HL-60 (cell line): Measurements from ENCODE around the gene CAB39L.

Experiments
- GABPA ChIP-seq: IDR thresholded peaks from 2 replicates; pipeline ENCODE4 v1.6.1; 2012; ENCODE audit warnings: low read depth
- POLR2AphosphoS5 ChIP-seq: IDR thresholded peaks from 2 replicates; pipeline ENCODE4 v1.6.1; 2012; ENCODE audit warnings: low read depth
- SPI1 ChIP-seq: IDR thresholded peaks from 2 replicates; pipeline ENCODE4 v1.6.1; 2012; ENCODE audit warnings: low read depth, mild to moderate bottlenecking, borderline replicate concordance
- TF ChIP-seq, protein P1 (sequence below): IDR thresholded peaks from one replicate; pipeline ENCODE4 v1.5.1; 2011; ENCODE audit warnings: low read length, control low read depth, inconsistent platforms; ENCODE audit not compliant: insufficient read depth
- TF ChIP-seq, protein P2 (sequence below): IDR thresholded peaks from 2 replicates; pipeline ENCODE4 v1.6.1; 2012; ENCODE audit warnings: low read depth; ENCODE audit not compliant: insufficient replicate concordance

GRCh38 chr13:49466292-49466838, 22.5 kb upstream of the CAB39L start:
- TF ChIP-seq POLR2AphosphoS5 (no peak), GABPA (no peak), SPI1 (no peak)
- TF ChIP-seq, protein P1, sequence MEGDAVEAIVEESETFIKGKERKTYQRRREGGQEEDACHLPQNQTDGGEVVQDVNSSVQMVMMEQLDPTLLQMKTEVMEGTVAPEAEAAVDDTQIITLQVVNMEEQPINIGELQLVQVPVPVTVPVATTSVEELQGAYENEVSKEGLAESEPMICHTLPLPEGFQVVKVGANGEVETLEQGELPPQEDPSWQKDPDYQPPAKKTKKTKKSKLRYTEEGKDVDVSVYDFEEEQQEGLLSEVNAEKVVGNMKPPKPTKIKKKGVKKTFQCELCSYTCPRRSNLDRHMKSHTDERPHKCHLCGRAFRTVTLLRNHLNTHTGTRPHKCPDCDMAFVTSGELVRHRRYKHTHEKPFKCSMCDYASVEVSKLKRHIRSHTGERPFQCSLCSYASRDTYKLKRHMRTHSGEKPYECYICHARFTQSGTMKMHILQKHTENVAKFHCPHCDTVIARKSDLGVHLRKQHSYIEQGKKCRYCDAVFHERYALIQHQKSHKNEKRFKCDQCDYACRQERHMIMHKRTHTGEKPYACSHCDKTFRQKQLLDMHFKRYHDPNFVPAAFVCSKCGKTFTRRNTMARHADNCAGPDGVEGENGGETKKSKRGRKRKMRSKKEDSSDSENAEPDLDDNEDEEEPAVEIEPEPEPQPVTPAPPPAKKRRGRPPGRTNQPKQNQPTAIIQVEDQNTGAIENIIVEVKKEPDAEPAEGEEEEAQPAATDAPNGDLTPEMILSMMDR = no peak
- TF ChIP-seq, protein P2, sequence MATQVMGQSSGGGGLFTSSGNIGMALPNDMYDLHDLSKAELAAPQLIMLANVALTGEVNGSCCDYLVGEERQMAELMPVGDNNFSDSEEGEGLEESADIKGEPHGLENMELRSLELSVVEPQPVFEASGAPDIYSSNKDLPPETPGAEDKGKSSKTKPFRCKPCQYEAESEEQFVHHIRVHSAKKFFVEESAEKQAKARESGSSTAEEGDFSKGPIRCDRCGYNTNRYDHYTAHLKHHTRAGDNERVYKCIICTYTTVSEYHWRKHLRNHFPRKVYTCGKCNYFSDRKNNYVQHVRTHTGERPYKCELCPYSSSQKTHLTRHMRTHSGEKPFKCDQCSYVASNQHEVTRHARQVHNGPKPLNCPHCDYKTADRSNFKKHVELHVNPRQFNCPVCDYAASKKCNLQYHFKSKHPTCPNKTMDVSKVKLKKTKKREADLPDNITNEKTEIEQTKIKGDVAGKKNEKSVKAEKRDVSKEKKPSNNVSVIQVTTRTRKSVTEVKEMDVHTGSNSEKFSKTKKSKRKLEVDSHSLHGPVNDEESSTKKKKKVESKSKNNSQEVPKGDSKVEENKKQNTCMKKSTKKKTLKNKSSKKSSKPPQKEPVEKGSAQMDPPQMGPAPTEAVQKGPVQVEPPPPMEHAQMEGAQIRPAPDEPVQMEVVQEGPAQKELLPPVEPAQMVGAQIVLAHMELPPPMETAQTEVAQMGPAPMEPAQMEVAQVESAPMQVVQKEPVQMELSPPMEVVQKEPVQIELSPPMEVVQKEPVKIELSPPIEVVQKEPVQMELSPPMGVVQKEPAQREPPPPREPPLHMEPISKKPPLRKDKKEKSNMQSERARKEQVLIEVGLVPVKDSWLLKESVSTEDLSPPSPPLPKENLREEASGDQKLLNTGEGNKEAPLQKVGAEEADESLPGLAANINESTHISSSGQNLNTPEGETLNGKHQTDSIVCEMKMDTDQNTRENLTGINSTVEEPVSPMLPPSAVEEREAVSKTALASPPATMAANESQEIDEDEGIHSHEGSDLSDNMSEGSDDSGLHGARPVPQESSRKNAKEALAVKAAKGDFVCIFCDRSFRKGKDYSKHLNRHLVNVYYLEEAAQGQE = no peak
